OCI-LY3 (cell line): Measurements from ENCODE around the gene MAD2L1BP.
"Not testable (repeated sequence)": the region's sequence is repeated elsewhere in the genome, so short reads cannot be mapped to it uniquely, and the experiment has no call there.

Experiments used
- H2AFZ ChIP-seq: fragments of 200-600, 300-600 bp; shearing (Covaris generic); 2 replicates; pipeline ENCODE4 v1.6.0; 2014; ENCODE audit warnings: antibody characterized with exemption, low read depth, low read length
- H3K27ac ChIP-seq: fragments of 200-600, 300-600 bp; sonication (generic); 2 replicates; pipeline ENCODE4 v1.5.1; 2014; ENCODE audit warnings: mild to moderate bottlenecking, low read length, moderate library complexity, mixed read lengths
- H3K27me3 ChIP-seq: fragments of 200-600, 300-600 bp; sonication (generic); 2 replicates; pipeline ENCODE4 v1.6.1; 2014; ENCODE audit warnings: low read depth, low read length, mixed read lengths
- H3K36me3 ChIP-seq: fragments of 200-600, 300-600 bp; sonication (generic); replicated peaks from 2 replicates; pipeline ENCODE3; 2014; ENCODE audit warnings: low read depth, low read length, mixed read lengths
- H3K4me1 ChIP-seq: fragments of 300-600, 200-600 bp; sonication (generic); 2 replicates; pipeline ENCODE4 v1.6.1; 2014; ENCODE audit warnings: low read length, mixed read lengths
- H3K4me2 ChIP-seq: fragments of 200-600, 300-600 bp; sonication (generic); 2 replicates; pipeline ENCODE4 v1.6.1; 2014; ENCODE audit warnings: low read length, mixed read lengths
- H3K4me3 ChIP-seq: fragments of 300-600, 200-600 bp; sonication (generic); 2 replicates; pipeline ENCODE4 v1.5.1; 2014; ENCODE audit warnings: antibody characterized with exemption, mild to moderate bottlenecking, low read length, moderate library complexity
- H3K79me2 ChIP-seq: fragments of 300-600, 200-600 bp; shearing (Covaris generic); 2 replicates; pipeline ENCODE4 v1.6.1; 2014; ENCODE audit warnings: mild to moderate bottlenecking, low read length, mixed read lengths
- H3K9ac ChIP-seq: fragments of 300-600, 200-600 bp; shearing (Covaris generic); 2 replicates; pipeline ENCODE4 v1.6.0; 2014; ENCODE audit warnings: mild to moderate bottlenecking, low read length, moderate library complexity
- H3K9me3 ChIP-seq: fragments of 200-600, 300-600 bp; shearing (Covaris generic); 2 replicates; pipeline ENCODE4 v1.6.1; 2014; ENCODE audit warnings: low read length, mixed read lengths; ENCODE audit not compliant: insufficient read depth
- H4K20me1 ChIP-seq: fragments of 200-600, 300-600 bp; sonication (generic); 2 replicates; pipeline ENCODE4 v1.6.1; 2016; ENCODE audit warnings: low read length, mixed read lengths; ENCODE audit not compliant: insufficient read depth
- CTCF ChIP-seq: fragments of 200-600, 300-600 bp; sonication (generic); IDR thresholded peaks from 2 replicates; pipeline ENCODE4 v1.5.1; 2014; ENCODE audit warnings: antibody characterized with exemption, low read length, low read depth
- EZH2phosphoT487 ChIP-seq: fragments of 200-600 bp; shearing (Covaris generic); IDR thresholded peaks from 2 replicates; pipeline ENCODE4 v1.6.1; 2018; ENCODE audit warnings: antibody characterized with exemption, mixed run types, low read depth

Gene MAD2L1BP

GRCh38 chr6:43647613-43648012 lies 12.0 kb downstream of the MAD2L1BP start:
- Histone ChIP-seq H3K4me3 (no peak overlapping the region), H3K9me3 (no peaks in the 10 kb centered on the region), H4K20me1 (peaks cover 1% of the 10 kb centered on the region; the same call in 1 of the 2 replicates), H3K9ac (no peak overlapping the region), H3K4me1 (peaks cover 1% of the 10 kb centered on the region; the same call in 1 of the 2 replicates), H2AFZ (no peak overlapping the region), H3K27ac (no peak overlapping the region), H3K27me3 (no peaks in the 10 kb centered on the region), H3K4me2 (no peak overlapping the region), H3K36me3 (peaks cover 2% of the 10 kb centered on the region), H3K79me2 (no peaks in the 10 kb centered on the region)
- no peak for TF ChIP-seq CTCF
- TF ChIP-seq EZH2phosphoT487 = no peak

- Histone ChIP-seq H3K9ac (no peak overlapping the region), H3K27ac (no peak overlapping the region), H3K4me3 (no peak overlapping the region), H3K27me3 (no peaks in the 10 kb centered on the region), H3K9me3 (no peaks in the 10 kb centered on the region), H3K79me2 (no peaks in the 10 kb centered on the region), H4K20me1 (no peaks in the 10 kb centered on the region), H2AFZ (no peak overlapping the region), H3K36me3 (no peaks in the 10 kb centered on the region), H3K4me2 (no peak overlapping the region), H3K4me1 (peaks cover 4% of the 10 kb centered on the region; the same call in 1 of the 2 replicates)
- TF ChIP-seq EZH2phosphoT487 = no peak
- no peak for TF ChIP-seq CTCF
Observed at GRCh38 chr6:43648248-43648647, 12.6 kb downstream of the MAD2L1BP start.

GRCh38 chr6:43652822-43653221 lies 17.2 kb downstream of the MAD2L1BP start:
- not testable (repeated sequence) for H3K27ac ChIP-seq, H3K4me2 ChIP-seq, H3K9ac ChIP-seq, H3K79me2 ChIP-seq, H2AFZ ChIP-seq, H3K4me1 ChIP-seq, H3K27me3 ChIP-seq, H3K9me3 ChIP-seq, H3K4me3 ChIP-seq, H4K20me1 ChIP-seq, H3K36me3 ChIP-seq

GRCh38 chr6:43657221-43657802 lies 21.7 kb downstream of the MAD2L1BP start:
- H3K27ac ChIP-seq = no peak overlapping the region
- no peaks in the 10 kb centered on the region for H3K9me3 ChIP-seq
- no peaks in the 10 kb centered on the region for H3K27me3 ChIP-seq
- no peak overlapping the region for H3K4me2 ChIP-seq
- no peak overlapping the region for H2AFZ ChIP-seq
- H3K79me2 ChIP-seq = no peaks in the 10 kb centered on the region
- no peak overlapping the region for H3K9ac ChIP-seq
- no peaks in the 10 kb centered on the region for H4K20me1 ChIP-seq
- H3K4me1 ChIP-seq = peaks cover 4% of the 10 kb centered on the region; the same call in 1 of the 2 replicates
- TF ChIP-seq CTCF (no peak), EZH2phosphoT487 (no peak)
- H3K36me3 ChIP-seq = peaks cover 4% of the 10 kb centered on the region
- no peak overlapping the region for H3K4me3 ChIP-seq
